IPS-20b (cell line): ENCODE measurements around the gene PDZD2.
"Not testable (repeated sequence)": the region's sequence is repeated elsewhere in the genome, so short reads cannot be mapped to it uniquely, and the experiment has no call there.

ENCODE experiments used
- H3K27ac ChIP-seq: one replicate; pipeline ENCODE4 v1.5.1; 2013; ENCODE audit warnings: low read length
- H3K27me3 ChIP-seq: 2 replicates; pipeline ENCODE4 v1.6.1; 2013; ENCODE audit warnings: mild to moderate bottlenecking, low read length, inconsistent platforms; ENCODE audit not compliant: insufficient read depth
- H3K36me3 ChIP-seq: 2 replicates; pipeline ENCODE4 v1.6.1; 2013; ENCODE audit warnings: low read depth, mild to moderate bottlenecking, inconsistent platforms, low read length, moderate library complexity; ENCODE audit not compliant: insufficient read depth
- H3K4me1 ChIP-seq: 2 replicates; pipeline ENCODE4 v1.6.1; 2013; ENCODE audit warnings: mild to moderate bottlenecking, control low read depth, inconsistent platforms, low read length, moderate library complexity; ENCODE audit not compliant: insufficient read depth
- H3K4me3 ChIP-seq: 2 replicates; pipeline ENCODE4 v1.5.1; 2013; ENCODE audit warnings: mild to moderate bottlenecking, low read length, inconsistent platforms
- H3K9ac ChIP-seq: 2 replicates; pipeline ENCODE4 v1.6.1; 2013; ENCODE audit warnings: low read depth, mild to moderate bottlenecking, inconsistent platforms, low read length, moderate library complexity
- H3K9me3 ChIP-seq: 2 replicates; pipeline ENCODE4 v1.6.1; 2013; ENCODE audit warnings: mild to moderate bottlenecking, low read depth, low read length, inconsistent platforms; ENCODE audit not compliant: insufficient read depth

Gene PDZD2

GRCh38 chr5:31759925-31760324 lies 121.0 kb downstream of the PDZD2 start:
- H3K27me3 ChIP-seq, result peaks cover 27% of the 10 kb centered on the region
- H3K9ac ChIP-seq, result no peak overlapping the region
- no peaks in the 10 kb centered on the region for H3K9me3 ChIP-seq
- H3K27ac ChIP-seq, result no peak overlapping the region
- H3K4me3 ChIP-seq, result no peak overlapping the region
- H3K4me1 ChIP-seq, result peaks cover 4% of the 10 kb centered on the region; the same call in 1 of the 2 replicates
- H3K36me3 ChIP-seq, result no peaks in the 10 kb centered on the region

- no peak overlapping the region for H3K27ac ChIP-seq
- H3K9me3 ChIP-seq, result no peaks in the 10 kb centered on the region
- no peak overlapping the region for H3K4me3 ChIP-seq
- H3K36me3 ChIP-seq, result no peaks in the 10 kb centered on the region
- H3K4me1 ChIP-seq, result no peaks in the 10 kb centered on the region
- no peak overlapping the region for H3K9ac ChIP-seq
- 0 out of 2 replicates have a peak, but pooled peaks cover 9% of the 10 kb centered on the region for H3K27me3 ChIP-seq
Observed at GRCh38 chr5:31761877-31762276, 122.9 kb downstream of the PDZD2 start.

- no peaks in the 10 kb centered on the region for H3K4me1 ChIP-seq
- no peak overlapping the region for H3K4me3 ChIP-seq
- no peaks in the 10 kb centered on the region for H3K9me3 ChIP-seq
- H3K36me3 ChIP-seq, result no peaks in the 10 kb centered on the region
- 0 out of 2 replicates have a peak, but pooled peaks cover 4% of the 10 kb centered on the region for H3K27me3 ChIP-seq
- no peak overlapping the region for H3K9ac ChIP-seq
- no peak overlapping the region for H3K27ac ChIP-seq
Observed at GRCh38 chr5:31763424-31763823, 124.5 kb downstream of the PDZD2 start.

- not testable (repeated sequence) for H3K36me3 ChIP-seq, H3K27ac ChIP-seq, H3K9ac ChIP-seq, H3K27me3 ChIP-seq, H3K4me3 ChIP-seq, H3K4me1 ChIP-seq, H3K9me3 ChIP-seq
Observed at GRCh38 chr5:31764687-31765086, 125.8 kb downstream of the PDZD2 start.

- H3K36me3 ChIP-seq, result no peaks in the 10 kb centered on the region
- H3K9ac ChIP-seq, result no peak overlapping the region
- H3K4me3 ChIP-seq, result no peak overlapping the region
- no peaks in the 10 kb centered on the region for H3K27me3 ChIP-seq
- H3K27ac ChIP-seq, result no peak overlapping the region
- H3K4me1 ChIP-seq, result peaks cover 10% of the 10 kb centered on the region; the same call in 1 of the 2 replicates
- H3K9me3 ChIP-seq, result no peaks in the 10 kb centered on the region
Observed at GRCh38 chr5:31767335-31768031, 128.6 kb downstream of the PDZD2 start.

GRCh38 chr5:31768046-31768445 lies 129.1 kb downstream of the PDZD2 start:
- Histone ChIP-seq H3K27me3 (no peaks in the 10 kb centered on the region), H3K9ac (no peak overlapping the region)

DNA sequence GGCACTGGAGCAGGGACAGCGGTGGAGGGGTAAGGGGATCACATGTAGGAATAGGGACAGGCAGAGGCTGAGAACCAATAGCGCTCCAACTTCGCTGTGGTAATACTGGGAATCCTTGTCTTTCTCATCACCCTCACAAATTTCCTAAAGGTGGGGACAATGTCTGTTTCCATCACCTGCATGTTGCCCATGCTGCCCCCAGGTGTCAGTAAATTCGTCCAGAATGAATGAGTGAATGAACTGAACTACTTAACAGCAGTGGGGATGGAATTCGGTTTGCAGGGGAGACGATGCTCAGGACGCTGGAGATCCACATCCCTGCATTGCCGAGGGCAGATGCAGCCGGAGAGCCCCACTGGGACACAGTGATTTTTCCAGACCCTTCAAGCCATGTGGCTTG lies 129.9 kb downstream of the PDZD2 start:
- Histone ChIP-seq H3K27me3 (no peaks in the 10 kb centered on the region), H3K36me3 (no peaks in the 10 kb centered on the region), H3K9ac (no peak overlapping the region), H3K4me3 (no peak overlapping the region), H3K9me3 (no peaks in the 10 kb centered on the region), H3K4me1 (peaks cover 10% of the 10 kb centered on the region; the same call in 1 of the 2 replicates), H3K27ac (no peak overlapping the region)

More at GRCh38 chr5:31768046-31768445, 129.1 kb downstream of the PDZD2 start:
- Histone ChIP-seq H3K4me1 (peaks cover 10% of the 10 kb centered on the region; the same call in 1 of the 2 replicates), H3K27ac (no peak overlapping the region), H3K36me3 (no peaks in the 10 kb centered on the region), H3K9me3 (no peaks in the 10 kb centered on the region), H3K4me3 (no peak overlapping the region)

GRCh38 chr5:31769530-31769929 lies 130.6 kb downstream of the PDZD2 start:
- Histone ChIP-seq H3K4me3 (no peak overlapping the region), H3K4me1 (peaks cover 10% of the 10 kb centered on the region; the same call in 1 of the 2 replicates), H3K36me3 (no peaks in the 10 kb centered on the region), H3K9me3 (no peaks in the 10 kb centered on the region), H3K9ac (no peak overlapping the region), H3K27ac (no peak overlapping the region), H3K27me3 (no peaks in the 10 kb centered on the region)

- Histone ChIP-seq H3K27ac (no peak overlapping the region), H3K4me1 (peaks cover 10% of the 10 kb centered on the region; the same call in 1 of the 2 replicates), H3K9me3 (no peaks in the 10 kb centered on the region), H3K27me3 (no peaks in the 10 kb centered on the region), H3K9ac (no peak overlapping the region), H3K36me3 (no peaks in the 10 kb centered on the region), H3K4me3 (no peak overlapping the region)
Observed at GRCh38 chr5:31770132-31770720, 131.3 kb downstream of the PDZD2 start.

DNA sequence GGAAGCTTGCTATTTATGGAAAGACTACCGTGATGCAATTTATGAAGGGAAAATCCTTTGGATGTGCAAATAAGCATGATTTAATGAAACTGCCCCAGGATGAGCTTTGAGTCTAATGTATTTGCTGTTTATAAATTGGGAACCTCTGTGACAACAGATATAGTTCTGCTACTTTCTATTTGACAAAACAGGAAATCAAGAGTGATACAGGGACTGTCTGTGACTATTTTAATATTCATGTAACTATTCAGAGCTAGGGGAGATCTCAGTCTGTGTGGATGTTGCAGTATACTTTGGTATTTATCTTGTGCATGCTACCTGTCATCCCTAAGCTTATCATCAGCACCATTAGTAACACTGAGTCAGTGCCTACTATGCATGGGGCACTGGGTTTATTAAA lies 132.1 kb downstream of the PDZD2 start:
- H3K4me1 ChIP-seq, result peaks cover 10% of the 10 kb centered on the region; the same call in 1 of the 2 replicates
- no peak overlapping the region for H3K27ac ChIP-seq
- no peak overlapping the region for H3K4me3 ChIP-seq
- H3K36me3 ChIP-seq, result no peaks in the 10 kb centered on the region
- H3K9me3 ChIP-seq, result no peaks in the 10 kb centered on the region
- no peaks in the 10 kb centered on the region for H3K27me3 ChIP-seq
- H3K9ac ChIP-seq, result no peak overlapping the region

DNA sequence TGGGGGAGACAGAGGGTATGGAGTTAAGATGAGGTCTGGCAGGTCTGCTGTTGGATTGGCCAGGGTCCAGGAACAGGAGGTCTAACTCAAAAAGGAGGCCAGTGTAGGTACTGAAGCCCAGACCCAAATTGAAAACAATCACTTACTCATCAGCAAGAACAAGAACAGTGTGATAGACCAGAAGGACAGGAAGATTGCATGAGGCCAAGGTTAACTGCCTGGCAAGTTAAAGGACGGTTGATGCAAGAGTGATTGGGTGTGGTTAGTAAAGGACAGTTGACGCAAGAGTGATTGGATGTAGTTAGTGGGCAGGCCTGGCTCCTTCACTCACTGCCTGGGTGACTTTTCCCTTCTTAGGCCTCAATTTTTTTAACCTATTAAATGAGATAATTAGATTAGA lies 132.6 kb downstream of the PDZD2 start:
- Histone ChIP-seq H3K36me3 (no peaks in the 10 kb centered on the region), H3K27me3 (no peaks in the 10 kb centered on the region), H3K27ac (no peak overlapping the region), H3K9me3 (no peaks in the 10 kb centered on the region), H3K4me1 (peaks cover 10% of the 10 kb centered on the region; the same call in 1 of the 2 replicates), H3K9ac (no peak overlapping the region), H3K4me3 (no peak overlapping the region)

DNA sequence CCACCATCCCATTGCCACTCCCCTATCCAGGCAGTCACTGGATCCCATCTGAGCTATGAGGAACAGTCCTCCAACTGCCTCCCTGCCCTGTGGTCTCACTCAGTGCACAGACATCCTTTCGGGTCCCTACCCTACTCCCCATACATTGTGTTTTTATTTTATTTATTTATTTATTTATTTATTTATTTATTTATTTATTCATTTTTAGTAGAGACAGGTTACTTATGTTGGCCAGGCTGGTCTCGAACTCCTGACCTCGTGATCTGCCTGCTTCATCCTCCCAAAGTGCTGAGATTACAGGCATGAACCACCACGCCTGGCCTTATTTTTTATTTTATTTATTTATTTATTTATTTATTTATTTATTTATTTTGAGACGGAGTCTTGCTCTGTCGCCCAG lies 137.4 kb downstream of the PDZD2 start:
- not testable (repeated sequence) for H3K4me1 ChIP-seq, H3K27me3 ChIP-seq, H3K9ac ChIP-seq, H3K9me3 ChIP-seq, H3K36me3 ChIP-seq, H3K4me3 ChIP-seq, H3K27ac ChIP-seq
